Ishikawa (cell line): Measurements from ENCODE around the gene CTDP1.

Experiments
- CEBPB ChIP-seq: IDR thresholded peaks from 2 replicates; pipeline ENCODE4 v1.6.1; 2012
- FOXM1 ChIP-seq: IDR thresholded peaks from 2 replicates; pipeline ENCODE4 v1.6.1; 2012; ENCODE audit warnings: low read depth, borderline replicate concordance
- NFIC ChIP-seq: IDR thresholded peaks from 2 replicates; pipeline ENCODE4 v1.6.1; 2012
- TEAD4 ChIP-seq: IDR thresholded peaks from 2 replicates; pipeline ENCODE4 v1.6.1; 2012
- TF ChIP-seq, protein P1 (sequence below): IDR thresholded peaks from 2 replicates; pipeline ENCODE4 v1.6.1; 2012

- no peak for TF ChIP-seq FOXM1
- TF ChIP-seq, protein P1, sequence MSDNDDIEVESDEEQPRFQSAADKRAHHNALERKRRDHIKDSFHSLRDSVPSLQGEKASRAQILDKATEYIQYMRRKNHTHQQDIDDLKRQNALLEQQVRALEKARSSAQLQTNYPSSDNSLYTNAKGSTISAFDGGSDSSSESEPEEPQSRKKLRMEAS: no peak
- TF ChIP-seq CEBPB: no peak
- no peak for TF ChIP-seq NFIC
- TF ChIP-seq TEAD4: no peak
Measured at GRCh38 chr18:79730804-79731203, 51.2 kb downstream of the CTDP1 start.
